ENCODE data around the gene ADK. TPM values are rescaled to one million over a fixed set of nuclear protein-coding genes. Genes with fewer than 3 reads are reported as not detected.

The ADK gene
- total RNA-seq, 1 donor from 2014 or later = 28.5 TPM

GRCh38 chr10:74246495-74246894, 95.5 kb downstream of the ADK start:
- H3K36me3 Mint-ChIP-seq = peaks cover 6% of the 10 kb centered on the region
- no peak for DNase-seq (ENCODE audit: extremely low spot score, unreplicated experiment)
- no peaks in the 10 kb centered on the region for H3K27me3 Mint-ChIP-seq
- H3K9me3 Mint-ChIP-seq = no peaks in the 10 kb centered on the region
- TF ChIP-seq, protein P1, sequence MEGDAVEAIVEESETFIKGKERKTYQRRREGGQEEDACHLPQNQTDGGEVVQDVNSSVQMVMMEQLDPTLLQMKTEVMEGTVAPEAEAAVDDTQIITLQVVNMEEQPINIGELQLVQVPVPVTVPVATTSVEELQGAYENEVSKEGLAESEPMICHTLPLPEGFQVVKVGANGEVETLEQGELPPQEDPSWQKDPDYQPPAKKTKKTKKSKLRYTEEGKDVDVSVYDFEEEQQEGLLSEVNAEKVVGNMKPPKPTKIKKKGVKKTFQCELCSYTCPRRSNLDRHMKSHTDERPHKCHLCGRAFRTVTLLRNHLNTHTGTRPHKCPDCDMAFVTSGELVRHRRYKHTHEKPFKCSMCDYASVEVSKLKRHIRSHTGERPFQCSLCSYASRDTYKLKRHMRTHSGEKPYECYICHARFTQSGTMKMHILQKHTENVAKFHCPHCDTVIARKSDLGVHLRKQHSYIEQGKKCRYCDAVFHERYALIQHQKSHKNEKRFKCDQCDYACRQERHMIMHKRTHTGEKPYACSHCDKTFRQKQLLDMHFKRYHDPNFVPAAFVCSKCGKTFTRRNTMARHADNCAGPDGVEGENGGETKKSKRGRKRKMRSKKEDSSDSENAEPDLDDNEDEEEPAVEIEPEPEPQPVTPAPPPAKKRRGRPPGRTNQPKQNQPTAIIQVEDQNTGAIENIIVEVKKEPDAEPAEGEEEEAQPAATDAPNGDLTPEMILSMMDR (conservative IDR thresholded peaks at IDR 0.05) = no peak
- H3K4me1 Mint-ChIP-seq (ENCODE audit: unreplicated experiment) = peaks cover 4% of the 10 kb centered on the region
- H3K27ac Mint-ChIP-seq = no peak overlapping the region
- no peak overlapping the region for H3K4me3 Mint-ChIP-seq

DNA sequence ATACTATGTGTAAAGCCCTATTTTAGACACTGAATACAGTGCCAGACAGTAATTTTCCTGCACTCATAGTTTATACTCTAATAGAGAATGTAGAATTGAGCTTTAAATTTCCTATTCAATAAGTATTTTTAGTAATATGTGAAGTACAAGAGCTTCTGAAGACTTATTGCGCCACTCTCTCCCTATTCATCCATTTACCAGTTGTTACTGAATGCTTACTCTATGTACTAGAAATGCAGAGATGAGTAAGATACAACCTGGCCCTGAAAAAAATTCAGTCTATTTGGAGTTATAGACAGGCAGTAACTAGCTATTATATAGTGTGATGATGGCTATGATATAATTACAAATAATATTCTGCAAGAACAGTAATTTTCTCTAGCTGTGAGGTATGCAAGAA, 98.8 kb downstream of the ADK start:
- H3K9me3 Mint-ChIP-seq = no peaks in the 10 kb centered on the region

GRCh38 chr10:74255214-74255613, 104.2 kb downstream of the ADK start:
- Mint-ChIP-seq H3K4me3 (no peak overlapping the region), H3K9me3 (no peaks in the 10 kb centered on the region), H3K36me3 (peaks cover 3% of the 10 kb centered on the region), H3K27me3 (no peaks in the 10 kb centered on the region), H3K27ac (peak overlapping the region; percentile 32), H3K4me1 (ENCODE audit: unreplicated experiment) (peaks cover 21% of the 10 kb centered on the region)
- DNase-seq (ENCODE audit: extremely low spot score, unreplicated experiment) = no peak
- TF ChIP-seq, protein P1 (conservative IDR thresholded peaks at IDR 0.05) = no peak

More for the DNA sequence above, 98.8 kb downstream of the ADK start:
- H3K4me3 Mint-ChIP-seq = no peak overlapping the region
- peaks cover 3% of the 10 kb centered on the region for H3K4me1 Mint-ChIP-seq (ENCODE audit: unreplicated experiment)
- no peak for DNase-seq (ENCODE audit: extremely low spot score, unreplicated experiment)
- H3K36me3 Mint-ChIP-seq = no peaks in the 10 kb centered on the region
- no peak overlapping the region for H3K27ac Mint-ChIP-seq
- TF ChIP-seq, protein P1 (conservative IDR thresholded peaks at IDR 0.05) = no peak
- no peaks in the 10 kb centered on the region for H3K27me3 Mint-ChIP-seq

GRCh38 chr10:74255888-74256357, 104.9 kb downstream of the ADK start:
- peaks cover 21% of the 10 kb centered on the region for H3K4me1 Mint-ChIP-seq (ENCODE audit: unreplicated experiment)
- DNase-seq (ENCODE audit: extremely low spot score, unreplicated experiment) = no peak
- no peak overlapping the region for H3K27ac Mint-ChIP-seq
- H3K9me3 Mint-ChIP-seq = no peaks in the 10 kb centered on the region
- H3K4me3 Mint-ChIP-seq = no peak overlapping the region
- TF ChIP-seq, protein P1 (conservative IDR thresholded peaks at IDR 0.05) = no peak
- H3K36me3 Mint-ChIP-seq = peaks cover 3% of the 10 kb centered on the region
- no peaks in the 10 kb centered on the region for H3K27me3 Mint-ChIP-seq

GRCh38 chr10:74262856-74263255, 111.8 kb downstream of the ADK start:
- no peak for DNase-seq (ENCODE audit: extremely low spot score, unreplicated experiment)
- H3K27ac Mint-ChIP-seq = no peak overlapping the region
- H3K4me1 Mint-ChIP-seq (ENCODE audit: unreplicated experiment) = peaks cover 4% of the 10 kb centered on the region
- peaks cover 3% of the 10 kb centered on the region for H3K36me3 Mint-ChIP-seq
- no peaks in the 10 kb centered on the region for H3K9me3 Mint-ChIP-seq
- no peak overlapping the region for H3K4me3 Mint-ChIP-seq
- no peaks in the 10 kb centered on the region for H3K27me3 Mint-ChIP-seq
- TF ChIP-seq, protein P1 (conservative IDR thresholded peaks at IDR 0.05) = no peak

- H3K4me1 Mint-ChIP-seq (ENCODE audit: unreplicated experiment) = peaks cover 4% of the 10 kb centered on the region
- H3K27ac Mint-ChIP-seq = no peak overlapping the region
- no peak for DNase-seq (ENCODE audit: extremely low spot score, unreplicated experiment)
- no peak overlapping the region for H3K4me3 Mint-ChIP-seq
- TF ChIP-seq, protein P1 (conservative IDR thresholded peaks at IDR 0.05) = no peak
- no peaks in the 10 kb centered on the region for H3K27me3 Mint-ChIP-seq
- peaks cover 3% of the 10 kb centered on the region for H3K36me3 Mint-ChIP-seq
- no peaks in the 10 kb centered on the region for H3K9me3 Mint-ChIP-seq
Observed at GRCh38 chr10:74263996-74264395, 113.0 kb downstream of the ADK start.
